Measurements from ENCODE around the gene AFAP1.

The AFAP1 gene

DNA sequence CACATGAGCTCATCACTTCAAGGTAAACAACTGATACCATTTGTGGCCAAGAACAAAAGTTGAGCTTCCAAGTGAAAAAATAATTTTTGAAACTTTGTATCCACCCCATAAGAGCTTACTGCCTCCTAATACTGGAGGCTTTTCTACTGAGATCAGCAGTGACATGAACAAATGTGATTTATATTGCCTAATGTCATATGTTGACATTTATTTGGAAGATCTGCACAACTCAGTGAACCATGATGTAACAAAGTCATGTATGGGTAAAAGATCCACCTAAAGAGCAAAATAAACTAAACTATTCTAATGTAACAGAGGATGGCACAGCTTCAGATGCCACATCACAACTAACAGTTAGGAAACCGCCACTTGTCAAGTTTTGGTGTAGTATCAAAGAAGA, 65.8 kb downstream of the AFAP1 start:
- WGBS (ENCODE audit: insufficient coverage), result no CpG with 5 or more reads among the region's 1 CpG
- Histone ChIP-seq H3K4me3 (ENCODE audit: control insufficient read depth in 1 of 7, extremely low read depth in 1 of 7, insufficient read depth in 4 of 7, low read depth in 2 of 7, low read length in 6 of 7) (no peak overlapping the region), H3K27ac (ENCODE audit: insufficient read depth in 1 of 2, low read depth in 1 of 2, low read length in 2 of 2, poor library complexity in 1 of 2, severe bottlenecking in 2 of 2) (no peak overlapping the region), H3K4me1 (ENCODE audit: control extremely low read depth in 1 of 4, control insufficient read depth in 4 of 4, insufficient read depth in 4 of 4, low read length in 3 of 4) (no peaks in the 10 kb centered on the region), H3K27me3 (replicated peaks in 2 of 5; ENCODE audit: control insufficient read depth in 4 of 5, insufficient read depth in 5 of 5, low read length in 4 of 5) (peaks cover 2 to 42% (median 12%) of the 10 kb centered on the region in 5 experiments), H3K9me3 (ENCODE audit: control extremely low read depth in 1 of 5, control insufficient read depth in 4 of 5, insufficient read depth in 2 of 5, low read depth in 1 of 5, low read length in 4 of 5) (peaks cover 0 to 6% (median 4%) of the 10 kb centered on the region in 5 experiments), H3K36me3 (ENCODE audit: control insufficient read depth in 4 of 4, insufficient read depth in 4 of 4, low read length in 3 of 4) (no peaks in the 10 kb centered on the region)
- no peak for DNase-seq
- ChIA-PET POLR2A (no interaction called here), CTCF (no interaction called here)

DNA sequence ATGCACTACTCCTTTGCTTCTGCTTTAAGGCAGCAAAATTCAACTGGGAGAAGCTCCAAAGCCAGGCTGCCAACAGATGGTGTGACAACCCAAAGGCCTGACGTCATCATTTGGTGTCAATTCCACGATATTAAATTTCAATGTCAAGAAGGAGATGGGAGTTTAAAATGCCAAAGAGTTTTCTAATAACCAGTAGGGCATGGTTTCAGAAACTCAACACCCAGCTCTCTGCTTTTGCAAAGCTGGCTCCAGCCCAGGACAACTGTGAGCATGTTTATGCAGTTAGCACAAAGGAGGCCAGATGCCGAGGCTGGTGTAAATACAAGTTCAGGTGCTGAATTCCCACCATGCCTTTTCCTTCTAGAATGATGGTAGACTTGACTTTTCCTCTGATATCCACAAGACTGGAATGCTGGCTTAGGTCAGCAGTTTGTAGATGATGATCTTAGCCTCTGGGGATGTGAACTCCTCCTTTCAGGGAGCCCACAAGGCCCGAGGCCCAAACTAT, 67.3 kb downstream of the AFAP1 start:
- ChIA-PET POLR2A (no interaction called here), CTCF (no interaction called here)
- 94% methylated on average over 2 of the region's 4 CpGs for WGBS (ENCODE audit: insufficient coverage)
- Histone ChIP-seq H3K27ac (ENCODE audit: insufficient read depth in 1 of 2, low read depth in 1 of 2, low read length in 2 of 2, poor library complexity in 1 of 2, severe bottlenecking in 2 of 2) (no peak overlapping the region), H3K4me1 (ENCODE audit: control extremely low read depth in 1 of 4, control insufficient read depth in 4 of 4, insufficient read depth in 4 of 4, low read length in 3 of 4) (no peaks in the 10 kb centered on the region), H3K36me3 (ENCODE audit: control insufficient read depth in 4 of 4, insufficient read depth in 4 of 4, low read length in 3 of 4) (no peaks in the 10 kb centered on the region), H3K27me3 (replicated peaks in 2 of 5; ENCODE audit: control insufficient read depth in 4 of 5, insufficient read depth in 5 of 5, low read length in 4 of 5) (peaks cover 0 to 30% (median 11%) of the 10 kb centered on the region in 5 experiments), H3K9me3 (ENCODE audit: control extremely low read depth in 1 of 5, control insufficient read depth in 4 of 5, insufficient read depth in 2 of 5, low read depth in 1 of 5, low read length in 4 of 5) (peaks cover 0 to 6% (median 4%) of the 10 kb centered on the region in 5 experiments), H3K4me3 (ENCODE audit: control insufficient read depth in 1 of 7, extremely low read depth in 1 of 7, insufficient read depth in 4 of 7, low read depth in 2 of 7, low read length in 6 of 7) (no peak overlapping the region)
- DNase-seq, result no peak

- Histone ChIP-seq H3K27me3 (replicated peaks in 2 of 5; ENCODE audit: control insufficient read depth in 4 of 5, insufficient read depth in 5 of 5, low read length in 4 of 5) (peaks cover 0 to 23% (median 9%) of the 10 kb centered on the region in 5 experiments), H3K36me3 (ENCODE audit: control insufficient read depth in 4 of 4, insufficient read depth in 4 of 4, low read length in 3 of 4) (no peaks in the 10 kb centered on the region), H3K9me3 (ENCODE audit: control extremely low read depth in 1 of 5, control insufficient read depth in 4 of 5, insufficient read depth in 2 of 5, low read depth in 1 of 5, low read length in 4 of 5) (peaks cover 0 to 6% (median 4%) of the 10 kb centered on the region in 5 experiments), H3K4me1 (ENCODE audit: control extremely low read depth in 1 of 4, control insufficient read depth in 4 of 4, insufficient read depth in 4 of 4, low read length in 3 of 4) (no peaks in the 10 kb centered on the region), H3K27ac (ENCODE audit: insufficient read depth in 1 of 2, low read depth in 1 of 2, low read length in 2 of 2, poor library complexity in 1 of 2, severe bottlenecking in 2 of 2) (no peak overlapping the region), H3K4me3 (ENCODE audit: control insufficient read depth in 1 of 7, extremely low read depth in 1 of 7, insufficient read depth in 4 of 7, low read depth in 2 of 7, low read length in 6 of 7) (no peak overlapping the region)
- CTCF ChIA-PET, result no interaction called here
- no peak for DNase-seq
- WGBS (ENCODE audit: insufficient coverage), result 97% methylated on average over 14 of the region's 16 CpGs
- POLR2A ChIA-PET, result no interaction called here
Observed at GRCh38 chr4:7871356-7871755, 68.3 kb downstream of the AFAP1 start.

GRCh38 chr4:7868892-7869471, 70.7 kb downstream of the AFAP1 start:
- Histone ChIP-seq H3K4me1 (ENCODE audit: control extremely low read depth in 1 of 4, control insufficient read depth in 4 of 4, insufficient read depth in 4 of 4, low read length in 3 of 4) (no peaks in the 10 kb centered on the region), H3K4me3 (ENCODE audit: control insufficient read depth in 1 of 7, extremely low read depth in 1 of 7, insufficient read depth in 4 of 7, low read depth in 2 of 7, low read length in 6 of 7) (no peak overlapping the region), H3K27ac (ENCODE audit: insufficient read depth in 1 of 2, low read depth in 1 of 2, low read length in 2 of 2, poor library complexity in 1 of 2, severe bottlenecking in 2 of 2) (no peak overlapping the region), H3K27me3 (replicated peaks in 2 of 5; ENCODE audit: control insufficient read depth in 4 of 5, insufficient read depth in 5 of 5, low read length in 4 of 5) (peaks cover 0 to 9% (median 6%) of the 10 kb centered on the region in 5 experiments), H3K36me3 (ENCODE audit: control insufficient read depth in 4 of 4, insufficient read depth in 4 of 4, low read length in 3 of 4) (no peaks in the 10 kb centered on the region), H3K9me3 (ENCODE audit: control extremely low read depth in 1 of 5, control insufficient read depth in 4 of 5, insufficient read depth in 2 of 5, low read depth in 1 of 5, low read length in 4 of 5) (peaks cover 0 to 6% (median 4%) of the 10 kb centered on the region in 5 experiments)
- POLR2A ChIA-PET, result interaction anchor here (0.7 kb wide), 1 partner anchor 151 kb away, joined by 3 read pairs; no protein-coding TSS in a partner anchor
- CTCF ChIA-PET, result no interaction called here
- 96% methylated on average over 4 of the region's 4 CpGs for WGBS (ENCODE audit: insufficient coverage)
- DNase-seq, result no peak

DNA sequence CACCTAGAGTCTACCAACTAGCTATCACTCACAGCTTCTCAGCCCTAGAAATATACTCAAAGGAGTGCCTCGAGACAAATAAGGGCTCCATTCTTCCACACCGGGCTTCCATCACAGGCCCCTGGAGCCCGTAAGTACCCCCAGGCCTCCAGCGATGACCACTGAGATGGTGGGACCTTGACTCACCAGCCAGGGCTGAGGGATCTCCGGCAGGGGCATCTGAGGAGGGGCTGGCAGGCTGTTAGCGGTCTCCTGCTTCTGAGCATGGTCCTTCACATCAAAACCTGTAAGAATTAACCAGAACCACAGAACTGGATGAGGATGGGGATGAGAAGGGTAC, 71.3 kb downstream of the AFAP1 start:
- no peak for DNase-seq
- Histone ChIP-seq H3K9me3 (ENCODE audit: control extremely low read depth in 1 of 5, control insufficient read depth in 4 of 5, insufficient read depth in 2 of 5, low read depth in 1 of 5, low read length in 4 of 5) (peaks cover 0 to 6% (median 4%) of the 10 kb centered on the region in 5 experiments), H3K36me3 (ENCODE audit: control insufficient read depth in 4 of 4, insufficient read depth in 4 of 4, low read length in 3 of 4) (no peaks in the 10 kb centered on the region), H3K27ac (ENCODE audit: insufficient read depth in 1 of 2, low read depth in 1 of 2, low read length in 2 of 2, poor library complexity in 1 of 2, severe bottlenecking in 2 of 2) (no peak overlapping the region), H3K4me3 (ENCODE audit: control insufficient read depth in 1 of 7, extremely low read depth in 1 of 7, insufficient read depth in 4 of 7, low read depth in 2 of 7, low read length in 6 of 7) (no peak overlapping the region), H3K27me3 (replicated peaks in 2 of 5; ENCODE audit: control insufficient read depth in 4 of 5, insufficient read depth in 5 of 5, low read length in 4 of 5) (peaks cover 0 to 9% (median 6%) of the 10 kb centered on the region in 5 experiments), H3K4me1 (ENCODE audit: control extremely low read depth in 1 of 4, control insufficient read depth in 4 of 4, insufficient read depth in 4 of 4, low read length in 3 of 4) (no peaks in the 10 kb centered on the region)
- WGBS (ENCODE audit: insufficient coverage), result 100% methylated on average over 3 of the region's 6 CpGs
- ChIA-PET POLR2A (no interaction called here), CTCF (no interaction called here)

- Histone ChIP-seq H3K4me3 (ENCODE audit: control insufficient read depth in 1 of 7, extremely low read depth in 1 of 7, insufficient read depth in 4 of 7, low read depth in 2 of 7, low read length in 6 of 7) (no peak overlapping the region), H3K27me3 (replicated peaks in 2 of 5; ENCODE audit: control insufficient read depth in 4 of 5, insufficient read depth in 5 of 5, low read length in 4 of 5) (peaks cover 0 to 10% (median 6%) of the 10 kb centered on the region in 5 experiments), H3K27ac (ENCODE audit: insufficient read depth in 1 of 2, low read depth in 1 of 2, low read length in 2 of 2, poor library complexity in 1 of 2, severe bottlenecking in 2 of 2) (no peak overlapping the region), H3K4me1 (ENCODE audit: control extremely low read depth in 1 of 4, control insufficient read depth in 4 of 4, insufficient read depth in 4 of 4, low read length in 3 of 4) (no peaks in the 10 kb centered on the region), H3K9me3 (ENCODE audit: control extremely low read depth in 1 of 5, control insufficient read depth in 4 of 5, insufficient read depth in 2 of 5, low read depth in 1 of 5, low read length in 4 of 5) (peaks cover 0 to 6% (median 4%) of the 10 kb centered on the region in 5 experiments), H3K36me3 (ENCODE audit: control insufficient read depth in 4 of 4, insufficient read depth in 4 of 4, low read length in 3 of 4) (no peaks in the 10 kb centered on the region)
- POLR2A ChIA-PET, result no interaction called here
- 87% methylated on average over 5 of the region's 8 CpGs for WGBS (ENCODE audit: insufficient coverage)
- no peak for DNase-seq
- CTCF ChIA-PET, result interaction anchor here (0.8 kb wide), 1 partner anchor 9 kb away, joined by 3 read pairs; no protein-coding TSS in a partner anchor
Observed at GRCh38 chr4:7867701-7868435, 71.8 kb downstream of the AFAP1 start.

- Histone ChIP-seq H3K9me3 (ENCODE audit: control extremely low read depth in 1 of 5, control insufficient read depth in 4 of 5, insufficient read depth in 2 of 5, low read depth in 1 of 5, low read length in 4 of 5) (peaks cover 0 to 6% (median 4%) of the 10 kb centered on the region in 5 experiments), H3K27me3 (replicated peaks in 2 of 5; ENCODE audit: control insufficient read depth in 4 of 5, insufficient read depth in 5 of 5, low read length in 4 of 5) (peaks cover 0 to 13% (median 9%) of the 10 kb centered on the region in 5 experiments), H3K27ac (ENCODE audit: insufficient read depth in 1 of 2, low read depth in 1 of 2, low read length in 2 of 2, poor library complexity in 1 of 2, severe bottlenecking in 2 of 2) (no peak overlapping the region), H3K4me3 (ENCODE audit: control insufficient read depth in 1 of 7, extremely low read depth in 1 of 7, insufficient read depth in 4 of 7, low read depth in 2 of 7, low read length in 6 of 7) (no peak overlapping the region), H3K4me1 (ENCODE audit: control extremely low read depth in 1 of 4, control insufficient read depth in 4 of 4, insufficient read depth in 4 of 4, low read length in 3 of 4) (no peaks in the 10 kb centered on the region), H3K36me3 (ENCODE audit: control insufficient read depth in 4 of 4, insufficient read depth in 4 of 4, low read length in 3 of 4) (no peaks in the 10 kb centered on the region)
- ChIA-PET CTCF (interaction anchor here (0.8 kb wide), 1 partner anchor 10 kb away, joined by 3 read pairs; no protein-coding TSS in a partner anchor), POLR2A (interaction anchor here (0.6 kb wide), 1 partner anchor 9 kb away, joined by 3 read pairs; no protein-coding TSS in a partner anchor)
- DNase-seq, result no peak
- 92% methylated on average over 4 of the region's 7 CpGs for WGBS (ENCODE audit: insufficient coverage)
Observed at GRCh38 chr4:7867191-7867590, 72.5 kb downstream of the AFAP1 start.
